GM21447 (cell line): ENCODE results near the gene HMGB4.

ENCODE experiments used
- ATAC-seq: cut with Tn5 transposase; IDR thresholded peaks from one replicate; pipeline ENCODE4 v1.9.1; 2021; ENCODE audit not compliant: unreplicated experiment

Gene HMGB4

DNA sequence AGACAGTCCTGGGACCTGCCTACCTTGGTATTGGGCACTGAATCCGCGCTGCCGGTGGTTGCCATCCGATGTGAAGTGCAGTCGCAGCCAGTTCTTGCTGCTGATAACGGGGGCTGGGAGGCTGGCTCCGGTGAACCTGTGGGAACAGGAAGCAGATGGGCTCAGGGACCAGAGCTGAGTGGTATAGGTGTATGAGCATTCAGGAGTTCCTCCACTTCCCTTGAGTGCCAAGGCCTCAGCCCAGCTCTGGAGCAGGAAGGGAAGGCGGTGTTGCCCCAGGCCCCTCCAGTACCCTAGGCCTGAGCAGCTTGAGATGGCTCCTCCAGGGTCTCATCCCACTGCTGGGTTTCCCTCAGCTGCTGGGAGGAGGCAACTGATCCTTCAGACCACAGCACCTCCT, 17.0 kb upstream of the HMGB4 start:
- no peak for ATAC-seq

DNA sequence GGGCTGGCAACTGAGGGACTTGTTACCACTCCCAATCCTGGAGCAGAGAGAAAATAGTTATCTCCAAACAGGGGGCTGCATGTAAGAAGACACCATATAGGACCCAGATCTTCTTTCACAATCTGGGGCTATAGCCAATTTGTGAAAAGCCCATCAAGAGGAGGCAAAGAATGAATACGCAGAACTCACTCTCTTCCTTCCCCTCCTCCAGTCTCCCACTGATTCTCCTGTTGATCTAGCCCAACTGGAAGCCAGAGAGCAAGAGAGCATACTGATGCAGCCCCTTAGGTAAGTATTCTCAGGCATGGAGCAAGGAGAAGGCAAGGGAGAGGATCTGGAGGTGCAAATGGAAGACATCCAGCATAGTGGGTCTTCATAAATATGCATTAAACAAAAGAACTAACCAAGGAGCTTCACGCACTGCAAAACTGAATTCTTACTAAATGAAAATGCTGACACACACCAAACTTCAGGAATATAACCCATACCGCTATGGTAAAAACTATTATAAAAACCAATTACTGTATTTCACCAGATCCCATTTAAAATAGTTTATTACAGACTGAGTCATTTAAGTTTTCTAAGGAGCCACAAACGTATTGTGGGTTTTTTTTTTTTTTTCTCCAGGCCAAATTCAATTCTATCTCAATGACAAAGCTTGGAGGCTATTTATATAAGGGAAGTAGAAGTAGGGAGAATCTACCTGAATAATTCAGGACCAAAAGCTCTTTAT, 15.5 kb upstream of the HMGB4 start:
- ATAC-seq, result no peak

- ATAC-seq, result no peak
Measured at GRCh38 chr1:33849211-33849610, 14.7 kb upstream of the HMGB4 start.

DNA sequence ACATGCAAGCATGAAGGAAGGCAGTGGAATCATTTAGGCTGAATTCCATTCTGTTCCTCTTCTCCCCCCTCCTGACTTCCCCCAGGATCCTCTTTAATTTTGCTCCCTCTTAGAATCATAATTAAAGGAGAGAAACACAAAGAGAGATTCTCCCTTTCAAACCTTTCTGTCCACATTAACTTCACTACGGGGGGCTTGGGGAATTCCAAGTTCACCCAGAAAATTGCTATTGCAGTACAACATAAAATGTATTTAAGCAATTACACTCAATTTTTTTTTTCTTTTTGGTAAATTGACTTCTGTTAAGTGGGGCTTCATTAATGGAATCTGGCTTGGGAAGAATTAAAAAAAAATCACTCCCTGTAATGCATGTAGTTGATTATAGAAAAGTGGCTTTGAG, 13.4 kb upstream of the HMGB4 start:
- ATAC-seq, result no peak

DNA sequence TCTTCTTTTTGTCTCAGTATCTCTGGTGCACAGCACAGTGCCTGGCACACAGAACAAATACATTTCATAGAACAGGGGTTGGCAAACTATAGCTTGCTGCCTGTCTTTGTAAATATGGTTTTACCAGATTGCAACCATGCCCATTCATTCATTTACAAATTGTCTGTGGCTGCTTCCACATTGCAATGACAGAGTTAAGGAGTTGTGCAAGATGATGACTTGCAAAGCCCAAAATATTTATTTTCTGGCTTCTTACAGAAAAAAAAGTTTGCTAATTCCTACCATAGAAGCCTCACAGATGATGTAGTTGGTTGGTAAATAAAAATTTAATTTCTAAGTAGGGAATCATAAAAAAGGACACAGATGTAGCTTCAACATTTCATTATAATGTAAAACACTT, 11.2 kb upstream of the HMGB4 start:
- ATAC-seq, result no peak

DNA sequence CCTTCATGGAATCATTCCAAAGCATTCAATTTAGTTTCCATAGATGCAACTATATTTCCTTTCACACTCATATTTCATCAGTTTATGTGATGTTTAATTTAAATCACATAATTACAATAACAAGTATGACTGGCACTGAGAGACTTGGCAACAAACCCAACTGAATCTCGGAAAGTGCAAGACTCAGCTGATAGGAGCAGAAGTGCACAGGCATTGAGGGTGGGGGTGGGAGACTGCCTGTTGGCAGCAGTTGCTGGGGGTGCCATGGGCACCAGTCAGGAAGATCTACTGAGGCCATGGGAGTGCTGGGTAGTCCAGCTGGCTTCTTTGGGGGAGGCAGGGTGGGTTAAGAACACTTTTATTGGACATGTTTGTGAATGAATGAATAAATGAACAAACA, 10.4 kb upstream of the HMGB4 start:
- ATAC-seq, result no peak

GRCh38 chr1:33854091-33854490, 9.8 kb upstream of the HMGB4 start:
- ATAC-seq, result no peak

- no peak for ATAC-seq
Measured at GRCh38 chr1:33860671-33861070, 3.2 kb upstream of the HMGB4 start.

GRCh38 chr1:33864460-33865389, 846 bp downstream of the HMGB4 start:
- ATAC-seq, result no peak

- ATAC-seq, result no peak
Measured at GRCh38 chr1:33866281-33866680, 2.4 kb downstream of the HMGB4 start.

DNA sequence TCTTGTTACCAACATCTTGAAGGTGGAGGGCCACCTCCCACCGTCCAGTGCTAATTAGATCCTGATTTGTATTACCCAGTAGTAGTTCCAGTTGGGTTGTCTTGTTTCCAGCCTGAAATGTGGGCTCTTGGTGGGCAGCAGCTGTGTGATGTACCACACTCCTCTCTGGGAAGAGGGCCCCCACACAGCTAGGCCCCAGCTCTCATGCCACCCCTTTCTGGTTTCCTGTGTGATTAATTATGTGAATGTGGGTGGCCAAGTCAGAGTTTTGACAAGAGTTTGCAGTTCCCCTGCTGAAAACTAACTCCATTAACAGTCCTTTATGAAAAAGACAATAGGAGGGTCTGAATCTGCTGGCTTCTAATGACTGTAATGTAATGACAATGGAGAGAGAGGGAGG, 3.8 kb downstream of the HMGB4 start:
- ATAC-seq, result no peak

DNA sequence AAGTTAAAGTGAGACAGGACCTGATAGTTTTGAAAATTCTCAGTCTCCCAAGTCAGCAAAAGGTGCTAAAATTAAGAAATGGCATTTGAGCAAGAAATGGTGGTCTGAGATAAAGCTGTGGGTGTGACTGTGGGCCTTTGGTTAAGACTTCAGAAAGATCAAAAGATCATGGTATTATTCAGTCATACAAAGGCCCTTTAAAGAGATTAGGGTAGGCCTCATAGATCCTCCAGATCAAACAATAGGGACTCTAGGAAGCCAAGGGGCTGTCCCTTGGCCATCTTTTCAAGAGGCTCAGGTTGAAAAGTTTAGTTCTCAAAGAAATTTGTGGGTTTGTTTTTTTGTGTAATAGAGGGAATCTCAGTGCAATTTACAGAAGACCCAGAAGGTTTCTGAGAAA, 8.4 kb downstream of the HMGB4 start:
- ATAC-seq, result no peak

- ATAC-seq, result no peak
Measured at GRCh38 chr1:33872683-33873082, 8.8 kb downstream of the HMGB4 start.

GRCh38 chr1:33874636-33875035, 10.8 kb downstream of the HMGB4 start:
- no peak for ATAC-seq

GRCh38 chr1:33875862-33876261, 12.0 kb downstream of the HMGB4 start:
- ATAC-seq, result no peak

DNA sequence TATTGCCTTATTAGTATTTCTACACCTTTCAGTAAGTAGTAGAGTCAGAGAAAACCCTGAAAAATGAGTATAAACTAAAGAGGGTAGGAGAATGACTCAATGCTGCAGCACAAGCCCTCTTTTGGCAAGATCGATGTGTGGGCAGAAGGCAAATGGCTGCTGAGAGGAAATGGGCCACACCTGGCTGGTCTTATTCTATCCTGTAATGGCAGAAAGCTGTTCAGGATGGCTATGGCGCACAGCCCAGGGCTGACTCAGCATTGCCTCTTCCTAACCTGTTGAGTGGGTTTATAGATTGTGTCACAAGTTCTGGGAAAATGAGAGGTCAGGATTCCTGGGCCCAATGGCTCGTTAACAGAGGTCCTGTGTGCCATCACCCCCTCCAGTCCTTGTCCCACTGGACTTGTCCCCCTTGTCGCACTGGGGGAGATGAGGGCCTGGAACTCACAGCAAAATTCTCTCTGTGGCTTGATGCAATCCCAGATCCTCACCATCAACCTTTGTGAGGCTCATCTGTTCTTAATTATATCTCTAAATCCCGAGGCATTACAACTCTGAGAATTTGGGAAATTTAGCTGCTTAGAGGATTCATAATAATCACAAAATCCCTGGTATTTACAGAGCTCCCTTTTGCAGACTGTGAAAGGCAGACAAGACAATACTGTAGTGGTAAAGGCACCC, 13.2 kb downstream of the HMGB4 start:
- ATAC-seq, result no peak

DNA sequence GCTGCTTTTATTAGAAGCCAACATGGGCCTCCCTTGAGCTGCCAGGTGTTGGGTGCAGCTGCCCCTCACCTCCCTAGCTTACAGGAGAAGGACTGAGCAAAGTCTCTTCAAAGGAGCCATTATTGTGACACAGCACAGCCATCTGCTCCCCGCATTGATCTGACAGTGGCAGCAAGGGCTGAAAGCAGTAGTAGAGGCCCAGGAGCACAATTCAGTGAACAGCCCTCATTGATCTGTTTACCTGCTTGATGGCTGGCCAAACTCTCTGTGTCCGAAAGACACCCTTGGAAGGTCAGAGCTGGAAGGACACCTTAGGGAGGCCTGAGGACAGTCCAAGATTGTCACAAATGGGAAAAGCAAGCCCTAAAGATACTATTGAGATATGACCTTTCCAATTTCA, 14.5 kb downstream of the HMGB4 start:
- no peak for ATAC-seq

DNA sequence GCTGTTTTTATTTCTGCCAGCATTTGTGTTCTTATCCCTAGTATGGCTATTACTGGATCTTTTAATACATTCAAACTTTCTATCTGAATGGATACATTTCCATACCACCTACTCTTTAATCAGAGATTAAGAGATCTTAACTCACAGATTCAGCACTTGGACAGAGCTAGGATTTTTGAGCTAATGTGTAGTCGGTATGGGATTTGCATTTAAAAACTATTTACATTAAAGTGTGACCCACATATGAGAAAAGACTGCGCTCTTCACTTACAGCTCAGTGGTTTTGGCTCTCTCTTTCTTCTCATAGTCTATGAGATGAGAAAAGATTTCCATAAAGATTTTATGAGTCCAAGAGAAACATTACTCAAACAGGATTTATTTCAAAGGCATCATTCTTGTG, 16.4 kb downstream of the HMGB4 start:
- ATAC-seq, result no peak

- ATAC-seq, result no peak
Measured at GRCh38 chr1:33886496-33886895, 22.6 kb downstream of the HMGB4 start.

- no peak for ATAC-seq
Measured at GRCh38 chr1:33893147-33893830, 29.4 kb downstream of the HMGB4 start.

GRCh38 chr1:33895396-33895795, 31.5 kb downstream of the HMGB4 start:
- ATAC-seq, result no peak
